HepG2 (cell line): ENCODE data around the gene AGTRAP. TPM values are rescaled to one million over a fixed set of nuclear protein-coding genes. Genes with fewer than 3 reads are reported as not detected.
A peak's percentile ranks its signal among the peaks of the same experiment; 100 is the strongest.

Experiments
- DPF2 ChIP-seq: sonication (generic); formaldehyde crosslinking; IDR thresholded peaks from 2 replicates; pipeline ENCODE4 v1.4.0; 2020; ENCODE audit warnings: mild to moderate bottlenecking, low read depth, missing genetic modification reagents, borderline replicate concordance
- FOXO1 ChIP-seq: sonication (generic); formaldehyde crosslinking; IDR thresholded peaks from 2 replicates; pipeline ENCODE4 v1.4.0; 2020; ENCODE audit warnings: missing genetic modification reagents
- GATAD1 ChIP-seq: IDR thresholded peaks from 2 replicates; pipeline ENCODE4 v1.6.1; 2016; ENCODE audit warnings: missing genetic modification reagents, missing compliant biosample characterization
- GTF3A ChIP-seq: sonication (generic); formaldehyde crosslinking; conservative IDR thresholded peaks from 2 replicates; pipeline ENCODE4 v1.4.0; 2020; ENCODE audit warnings: mild to moderate bottlenecking, missing genetic modification reagents
- HMGA1 ChIP-seq: sonication (generic); formaldehyde crosslinking; conservative IDR thresholded peaks from 2 replicates; pipeline ENCODE4 v1.4.0; 2020; ENCODE audit warnings: missing genetic modification reagents
- MAFF ChIP-seq: IDR thresholded peaks from 2 replicates; pipeline ENCODE4 v1.6.1; 2011; ENCODE audit warnings: low read depth, low read length, improper control_type of control experiment
- MIXL1 ChIP-seq: IDR thresholded peaks from 2 replicates; pipeline ENCODE4 v1.6.1; 2016
- NFIB ChIP-seq: sonication (generic); formaldehyde crosslinking; IDR thresholded peaks from 2 replicates; pipeline ENCODE4 v1.9.0; 2021; ENCODE audit warnings: missing genetic modification reagents, mild to moderate bottlenecking, borderline replicate concordance
- NR2F1 ChIP-seq, 2 experiments: fragments of 450-650 bp in 1 of 2; formaldehyde crosslinking in 1 of 2; IDR thresholded peaks; 2 replicates each; pipeline versions ENCODE4 v1.5.0 to v1.6.1; 2016 to 2020; ENCODE audit warnings: mild to moderate bottlenecking in 1 of 2, missing compliant biosample characterization in 1 of 2, missing genetic modification reagents in 1 of 2, moderate library complexity in 1 of 2
- PAF1 ChIP-seq: IDR thresholded peaks from 2 replicates; pipeline ENCODE4 v1.6.1; 2016; ENCODE audit warnings: missing genetic modification reagents, missing compliant biosample characterization
- PATZ1 ChIP-seq: sonication (generic); formaldehyde crosslinking; IDR thresholded peaks from 2 replicates; pipeline ENCODE4 v1.4.0; 2020; ENCODE audit warnings: missing genetic modification reagents
- REL ChIP-seq: sonication (generic); formaldehyde crosslinking; conservative IDR thresholded peaks from 2 replicates; pipeline ENCODE4 v1.8.0; 2022; ENCODE audit warnings: mild to moderate bottlenecking, missing genetic modification reagents, moderate library complexity
- SMAD9 ChIP-seq: sonication (generic); formaldehyde crosslinking; IDR thresholded peaks from 2 replicates; pipeline ENCODE4 v1.5.1; 2020; ENCODE audit warnings: mild to moderate bottlenecking, missing genetic modification reagents
- SRSF4 ChIP-seq: fragments of 200-400 bp; formaldehyde crosslinking; IDR thresholded peaks from one replicate; pipeline ENCODE4 v1.6.1; 2018; ENCODE audit warnings: mild to moderate bottlenecking, low read depth, low read length, moderate library complexity; ENCODE audit not compliant: poor library complexity, severe bottlenecking
- TSC22D2 ChIP-seq: sonication (generic); formaldehyde crosslinking; IDR thresholded peaks from 2 replicates; pipeline ENCODE4 v1.5.1; 2020; ENCODE audit warnings: missing genetic modification reagents, mild to moderate bottlenecking, borderline replicate concordance
- ZIK1 ChIP-seq: sonication (generic); formaldehyde crosslinking; IDR thresholded peaks from 2 replicates; pipeline ENCODE4 v1.5.0; 2020; ENCODE audit warnings: mild to moderate bottlenecking, low read depth, missing genetic modification reagents, borderline replicate concordance
- ZNF598 ChIP-seq: sonication (generic); formaldehyde crosslinking; IDR thresholded peaks from 2 replicates; pipeline ENCODE4 v1.5.1; 2020; ENCODE audit warnings: mild to moderate bottlenecking, missing genetic modification reagents, borderline replicate concordance
- ZNF850 ChIP-seq: sonication (generic); formaldehyde crosslinking; conservative IDR thresholded peaks from 2 replicates; pipeline ENCODE4 v1.9.0; 2021; ENCODE audit warnings: mild to moderate bottlenecking, missing genetic modification reagents
- polyA plus RNA-seq, 8 experiments: library from polyadenylated mRNA; depleted of rRNA in 3 of 8; stranded (reverse) in 7 of 8; unstranded in 1 of 8; fragments of >200 nt; fragmentation: Illumina TruSeq in 4 of 8; extraction: Trizol in 4 of 8; gene quantifications; 2 replicates each; pipeline versions ENCODE4 v1.2.1 to v1.2.3, GENCODE V29; 2011 to 2016; ENCODE audit warnings: low read depth in 4 of 8, missing spikeins in 1 of 8, mixed read lengths in 1 of 8; ENCODE audit not compliant: insufficient read depth in 1 of 8
- total RNA-seq, 5 experiments: library from RNA; depleted of rRNA; stranded (reverse); fragments of >200 nt; fragmentation: Illumina TruSeq; extraction: Trizol; gene quantifications; 2 replicates each; pipeline ENCODE4 v1.2.3, GENCODE V29; 2016; ENCODE audit warnings: low read depth in 1 of 5
- TF ChIP-seq, protein P1 (sequence below): sonication (generic); formaldehyde crosslinking; IDR thresholded peaks from 2 replicates; pipeline ENCODE4 v1.4.0; 2020; ENCODE audit warnings: missing genetic modification reagents
- TF ChIP-seq, protein P2 (sequence below): sonication (generic); formaldehyde crosslinking; IDR thresholded peaks from 2 replicates; pipeline ENCODE4 v1.4.0; 2020; ENCODE audit warnings: missing genetic modification reagents
- TF ChIP-seq, protein P3 (sequence below): IDR thresholded peaks from 2 replicates; pipeline ENCODE4 v1.4.0; 2020; ENCODE audit warnings: mild to moderate bottlenecking, missing genetic modification reagents

AGTRAP gene
- total and polyA plus RNA-seq, 2 of the 13 experiments (the other 11 are each of a cell fraction or from before 2014, with no cell fraction given), result 28.3 to 32.0 TPM

DNA sequence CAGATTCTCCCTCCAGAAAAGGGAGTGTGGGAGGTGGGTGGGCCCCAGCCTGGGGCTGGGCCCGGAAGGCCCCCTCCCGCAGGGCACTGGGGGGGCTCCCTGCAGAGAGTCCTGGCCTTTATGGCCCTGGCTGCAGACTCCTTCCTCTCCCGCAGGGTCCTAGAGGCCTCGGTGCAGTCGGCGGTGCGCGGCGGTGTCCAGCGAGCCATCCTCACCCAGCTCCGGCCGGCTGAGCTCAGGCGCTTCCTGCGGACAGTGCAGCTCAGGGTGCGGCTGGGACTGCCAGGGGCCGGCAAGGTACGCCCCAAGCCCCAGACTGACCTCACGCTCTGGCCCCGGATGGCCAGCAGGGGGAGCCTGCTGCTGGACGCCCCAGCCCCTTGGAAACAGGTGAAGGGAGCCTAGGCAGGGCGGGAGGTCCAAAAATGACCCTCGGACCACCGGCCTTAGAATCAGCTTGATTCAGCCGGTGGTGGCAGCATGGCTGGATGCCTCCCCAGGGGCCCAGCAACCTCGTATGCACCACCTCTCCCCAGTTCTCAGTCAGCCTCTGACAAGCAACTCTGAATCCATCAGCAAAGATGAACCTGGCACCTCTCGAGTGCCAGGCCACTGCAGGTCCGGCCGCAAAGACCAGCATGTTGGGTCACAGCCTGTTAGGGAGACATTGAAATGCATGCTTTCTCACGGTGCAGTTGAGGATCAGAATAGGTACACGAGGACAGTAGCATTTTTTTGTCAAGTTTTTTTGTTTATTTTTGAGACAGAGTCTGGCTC lies 49.2 kb downstream of the AGTRAP start (continued):
- no peak for TF ChIP-seq PAF1
- TF ChIP-seq NFIB (CRISPR knock-in tag), result no peak
- peak; percentile 67 for TF ChIP-seq PATZ1 (CRISPR knock-in tag)
- no peak for TF ChIP-seq GTF3A (CRISPR knock-in tag)
- no peak for TF ChIP-seq GATAD1 (CRISPR knock-in tag)
- TF ChIP-seq NR2F1 (CRISPR knock-in tag; IDR thresholded peaks at IDR 0.05), result no peak
- TF ChIP-seq, protein P1, sequence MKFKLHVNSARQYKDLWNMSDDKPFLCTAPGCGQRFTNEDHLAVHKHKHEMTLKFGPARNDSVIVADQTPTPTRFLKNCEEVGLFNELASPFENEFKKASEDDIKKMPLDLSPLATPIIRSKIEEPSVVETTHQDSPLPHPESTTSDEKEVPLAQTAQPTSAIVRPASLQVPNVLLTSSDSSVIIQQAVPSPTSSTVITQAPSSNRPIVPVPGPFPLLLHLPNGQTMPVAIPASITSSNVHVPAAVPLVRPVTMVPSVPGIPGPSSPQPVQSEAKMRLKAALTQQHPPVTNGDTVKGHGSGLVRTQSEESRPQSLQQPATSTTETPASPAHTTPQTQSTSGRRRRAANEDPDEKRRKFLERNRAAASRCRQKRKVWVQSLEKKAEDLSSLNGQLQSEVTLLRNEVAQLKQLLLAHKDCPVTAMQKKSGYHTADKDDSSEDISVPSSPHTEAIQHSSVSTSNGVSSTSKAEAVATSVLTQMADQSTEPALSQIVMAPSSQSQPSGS, result peak; percentile 30; the same call in 1 of the 2 replicates
- TF ChIP-seq ZNF850 (CRISPR knock-in tag), result no peak
- TF ChIP-seq MAFF, result no peak
- TF ChIP-seq TSC22D2 (CRISPR knock-in tag), result no peak
- no peak for TF ChIP-seq MIXL1 (CRISPR knock-in tag)
- no peak for TF ChIP-seq SRSF4
- no peak for TF ChIP-seq FOXO1 (CRISPR knock-in tag)
- TF ChIP-seq DPF2 (CRISPR knock-in tag), result no peak
- TF ChIP-seq, protein P2, sequence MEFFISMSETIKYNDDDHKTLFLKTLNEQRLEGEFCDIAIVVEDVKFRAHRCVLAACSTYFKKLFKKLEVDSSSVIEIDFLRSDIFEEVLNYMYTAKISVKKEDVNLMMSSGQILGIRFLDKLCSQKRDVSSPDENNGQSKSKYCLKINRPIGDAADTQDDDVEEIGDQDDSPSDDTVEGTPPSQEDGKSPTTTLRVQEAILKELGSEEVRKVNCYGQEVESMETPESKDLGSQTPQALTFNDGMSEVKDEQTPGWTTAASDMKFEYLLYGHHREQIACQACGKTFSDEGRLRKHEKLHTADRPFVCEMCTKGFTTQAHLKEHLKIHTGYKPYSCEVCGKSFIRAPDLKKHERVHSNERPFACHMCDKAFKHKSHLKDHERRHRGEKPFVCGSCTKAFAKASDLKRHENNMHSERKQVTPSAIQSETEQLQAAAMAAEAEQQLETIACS (CRISPR knock-in tag), result no peak
- TF ChIP-seq REL (CRISPR knock-in tag), result no peak
- no peak for TF ChIP-seq ZIK1 (CRISPR knock-in tag)
- no peak for TF ChIP-seq SMAD9 (CRISPR knock-in tag)
- no peak for TF ChIP-seq HMGA1 (CRISPR knock-in tag)
- peak; percentile 63; the same call in 1 of the 2 replicates for TF ChIP-seq ZNF598 (CRISPR knock-in tag)
- TF ChIP-seq, protein P3, sequence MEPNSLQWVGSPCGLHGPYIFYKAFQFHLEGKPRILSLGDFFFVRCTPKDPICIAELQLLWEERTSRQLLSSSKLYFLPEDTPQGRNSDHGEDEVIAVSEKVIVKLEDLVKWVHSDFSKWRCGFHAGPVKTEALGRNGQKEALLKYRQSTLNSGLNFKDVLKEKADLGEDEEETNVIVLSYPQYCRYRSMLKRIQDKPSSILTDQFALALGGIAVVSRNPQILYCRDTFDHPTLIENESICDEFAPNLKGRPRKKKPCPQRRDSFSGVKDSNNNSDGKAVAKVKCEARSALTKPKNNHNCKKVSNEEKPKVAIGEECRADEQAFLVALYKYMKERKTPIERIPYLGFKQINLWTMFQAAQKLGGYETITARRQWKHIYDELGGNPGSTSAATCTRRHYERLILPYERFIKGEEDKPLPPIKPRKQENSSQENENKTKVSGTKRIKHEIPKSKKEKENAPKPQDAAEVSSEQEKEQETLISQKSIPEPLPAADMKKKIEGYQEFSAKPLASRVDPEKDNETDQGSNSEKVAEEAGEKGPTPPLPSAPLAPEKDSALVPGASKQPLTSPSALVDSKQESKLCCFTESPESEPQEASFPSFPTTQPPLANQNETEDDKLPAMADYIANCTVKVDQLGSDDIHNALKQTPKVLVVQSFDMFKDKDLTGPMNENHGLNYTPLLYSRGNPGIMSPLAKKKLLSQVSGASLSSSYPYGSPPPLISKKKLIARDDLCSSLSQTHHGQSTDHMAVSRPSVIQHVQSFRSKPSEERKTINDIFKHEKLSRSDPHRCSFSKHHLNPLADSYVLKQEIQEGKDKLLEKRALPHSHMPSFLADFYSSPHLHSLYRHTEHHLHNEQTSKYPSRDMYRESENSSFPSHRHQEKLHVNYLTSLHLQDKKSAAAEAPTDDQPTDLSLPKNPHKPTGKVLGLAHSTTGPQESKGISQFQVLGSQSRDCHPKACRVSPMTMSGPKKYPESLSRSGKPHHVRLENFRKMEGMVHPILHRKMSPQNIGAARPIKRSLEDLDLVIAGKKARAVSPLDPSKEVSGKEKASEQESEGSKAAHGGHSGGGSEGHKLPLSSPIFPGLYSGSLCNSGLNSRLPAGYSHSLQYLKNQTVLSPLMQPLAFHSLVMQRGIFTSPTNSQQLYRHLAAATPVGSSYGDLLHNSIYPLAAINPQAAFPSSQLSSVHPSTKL (CRISPR knock-in tag), result no peak
